Stimulated activated CD8-positive, alpha-beta memory T cell treated with anti-CD3 and anti-CD28 coated beads, Interleukin-15, amount 100 ng/mL, for 24 hours (primary cell): Measurements from ENCODE around the gene PDZD2.

ENCODE experiments used
- DNase-seq: peaks from one replicate; pipeline ENCODE4 v3.0.0-alpha.2; 2020; ENCODE audit warnings: low read depth

Gene PDZD2

GRCh38 chr5:31981361-31981945 is 342.5 kb downstream of the PDZD2 start:
- no peak for DNase-seq

- DNase-seq, result no peak
Measured at GRCh38 chr5:31982027-31982426, 343.1 kb downstream of the PDZD2 start.

- no peak for DNase-seq
Measured at GRCh38 chr5:31982621-31983020, 343.7 kb downstream of the PDZD2 start.

- DNase-seq, result no peak
Measured at GRCh38 chr5:31983851-31984250, 344.9 kb downstream of the PDZD2 start.

GRCh38 chr5:31984691-31985090 is 345.8 kb downstream of the PDZD2 start:
- DNase-seq, result no peak

GRCh38 chr5:31986101-31986500 is 347.2 kb downstream of the PDZD2 start:
- no peak for DNase-seq

GRCh38 chr5:31987985-31988710 is 349.2 kb downstream of the PDZD2 start:
- DNase-seq, result no peak

GRCh38 chr5:31990081-31990650 is 351.2 kb downstream of the PDZD2 start:
- no peak for DNase-seq

GRCh38 chr5:31990701-31991110 is 351.8 kb downstream of the PDZD2 start:
- no peak for DNase-seq

- no peak for DNase-seq
Measured at GRCh38 chr5:31992377-31992776, 353.4 kb downstream of the PDZD2 start.

GRCh38 chr5:31993165-31993961 is 354.4 kb downstream of the PDZD2 start:
- DNase-seq, result no peak

- no peak for DNase-seq
Measured at GRCh38 chr5:31995006-31995405, 356.1 kb downstream of the PDZD2 start.

GRCh38 chr5:31995714-31996113 is 356.8 kb downstream of the PDZD2 start:
- DNase-seq, result no peak

- DNase-seq, result no peak
Measured at GRCh38 chr5:31996909-31997308, 358.0 kb downstream of the PDZD2 start.

- no peak for DNase-seq
Measured at GRCh38 chr5:31999470-31999869, 360.5 kb downstream of the PDZD2 start.

- no peak for DNase-seq
Measured at GRCh38 chr5:32000731-32001130, 361.8 kb downstream of the PDZD2 start.

- DNase-seq, result no peak
Measured at GRCh38 chr5:32001284-32001683, 362.4 kb downstream of the PDZD2 start.

GRCh38 chr5:32001707-32002106 is 362.8 kb downstream of the PDZD2 start:
- no peak for DNase-seq

- DNase-seq, result no peak
Measured at GRCh38 chr5:32002755-32003154, 363.8 kb downstream of the PDZD2 start.

- DNase-seq, result no peak
Measured at GRCh38 chr5:32003981-32004380, 365.1 kb downstream of the PDZD2 start.

- DNase-seq, result no peak
Measured at GRCh38 chr5:32004404-32004803, 365.5 kb downstream of the PDZD2 start.

GRCh38 chr5:32008746-32009145 is 369.8 kb downstream of the PDZD2 start:
- no peak for DNase-seq

- no peak for DNase-seq
Measured at GRCh38 chr5:32013658-32014057, 374.7 kb downstream of the PDZD2 start.
